GM23338 (cell line): ENCODE results near the gene DNAJB8.

Experiments
- EZH2 ChIP-seq: fragments of 200-600 bp; sonication (generic); IDR thresholded peaks from one replicate; pipeline ENCODE4 v1.8.0; 2017; ENCODE audit warnings: antibody characterized with exemption, mild to moderate bottlenecking, low read depth; ENCODE audit not compliant: unreplicated experiment
- JUNB ChIP-seq: IDR thresholded peaks from one replicate; pipeline ENCODE4 v1.6.1; 2016; ENCODE audit warnings: antibody characterized with exemption; ENCODE audit not compliant: unreplicated experiment
- POLR2AphosphoS5 ChIP-seq: IDR thresholded peaks from 2 replicates; pipeline ENCODE4 v1.6.1; 2016; ENCODE audit warnings: antibody characterized with exemption, low read depth
- TF ChIP-seq, protein P1 (sequence below), 2 experiments: fragments of 200-600 bp in 1 of 2; sonication (generic) in 1 of 2; conservative IDR thresholded peaks; 2 replicates each; pipeline versions ENCODE4 v1.5.1 to v1.6.1; 2016 to 2017; ENCODE audit warnings: antibody characterized with exemption in 2 of 2, low read depth in 2 of 2, mild to moderate bottlenecking in 2 of 2, moderate library complexity in 1 of 2

DNA sequence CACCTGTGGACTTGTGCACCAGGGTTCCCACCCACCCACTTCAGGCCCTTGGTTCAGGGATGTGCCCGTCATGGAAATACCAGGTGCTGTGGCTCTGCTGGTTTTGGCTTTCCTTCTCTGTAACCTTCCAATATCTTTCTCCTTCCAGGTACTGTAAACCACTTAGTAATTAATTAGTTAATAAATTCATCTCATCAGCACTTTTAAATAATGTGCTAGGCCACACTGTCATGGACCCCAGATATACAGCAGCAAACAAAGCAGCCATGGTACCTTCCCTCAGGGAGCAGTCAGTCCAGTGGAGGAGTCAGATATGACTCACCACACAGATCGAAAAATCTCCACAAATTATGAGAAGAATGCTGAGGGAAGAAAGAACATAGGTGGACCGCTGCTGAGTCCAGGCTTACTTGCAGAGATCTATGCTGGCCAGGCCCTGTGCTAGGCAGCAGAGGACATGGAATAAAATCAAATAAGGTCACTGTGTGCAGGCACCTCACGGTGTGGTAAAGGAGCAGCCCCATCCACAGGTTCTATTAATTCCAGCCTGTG lies 33.1 kb upstream of the DNAJB8 start:
- TF ChIP-seq, protein P1, sequence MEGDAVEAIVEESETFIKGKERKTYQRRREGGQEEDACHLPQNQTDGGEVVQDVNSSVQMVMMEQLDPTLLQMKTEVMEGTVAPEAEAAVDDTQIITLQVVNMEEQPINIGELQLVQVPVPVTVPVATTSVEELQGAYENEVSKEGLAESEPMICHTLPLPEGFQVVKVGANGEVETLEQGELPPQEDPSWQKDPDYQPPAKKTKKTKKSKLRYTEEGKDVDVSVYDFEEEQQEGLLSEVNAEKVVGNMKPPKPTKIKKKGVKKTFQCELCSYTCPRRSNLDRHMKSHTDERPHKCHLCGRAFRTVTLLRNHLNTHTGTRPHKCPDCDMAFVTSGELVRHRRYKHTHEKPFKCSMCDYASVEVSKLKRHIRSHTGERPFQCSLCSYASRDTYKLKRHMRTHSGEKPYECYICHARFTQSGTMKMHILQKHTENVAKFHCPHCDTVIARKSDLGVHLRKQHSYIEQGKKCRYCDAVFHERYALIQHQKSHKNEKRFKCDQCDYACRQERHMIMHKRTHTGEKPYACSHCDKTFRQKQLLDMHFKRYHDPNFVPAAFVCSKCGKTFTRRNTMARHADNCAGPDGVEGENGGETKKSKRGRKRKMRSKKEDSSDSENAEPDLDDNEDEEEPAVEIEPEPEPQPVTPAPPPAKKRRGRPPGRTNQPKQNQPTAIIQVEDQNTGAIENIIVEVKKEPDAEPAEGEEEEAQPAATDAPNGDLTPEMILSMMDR (conservative IDR thresholded peaks at IDR 0.05; ENCODE audit: low read depth in 2 of 2) = no peak
- TF ChIP-seq EZH2 = no peak
- TF ChIP-seq POLR2AphosphoS5 = no peak
- TF ChIP-seq JUNB = no peak
